ENCODE data around the gene ROBO2. TPM values are rescaled to one million over a fixed set of nuclear protein-coding genes. Genes with fewer than 3 reads are reported as not detected.

ROBO2 gene
- total and polyA plus RNA-seq, 7 donors: 0.23 to 2.9 (median 0.38) TPM; not detected in 1

DNA sequence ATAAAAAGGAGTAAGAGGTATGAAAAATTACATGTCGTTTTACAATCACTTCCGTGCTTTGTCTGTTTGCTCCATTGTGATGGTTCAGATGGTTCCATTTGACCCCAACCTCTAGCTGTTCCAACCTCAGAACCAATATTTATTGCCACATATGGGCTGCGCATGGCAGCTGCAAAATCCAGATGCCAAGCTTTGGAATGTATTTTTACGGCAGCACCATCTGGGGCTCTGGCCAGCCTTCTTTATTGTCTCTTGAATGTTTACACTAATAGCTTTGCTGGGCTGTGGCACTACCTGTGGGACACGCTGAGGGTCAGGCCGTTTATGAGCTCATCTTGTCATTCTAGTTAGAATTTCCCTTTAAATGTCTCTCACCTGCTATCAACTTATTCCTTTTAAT, 219.8 kb downstream of the ROBO2 start:
- TF ChIP-seq POLR2AphosphoS5 (IDR thresholded peaks at IDR 0.05) (no peak), POLR2A (IDR thresholded peaks at IDR 0.05) (no peak), EP300 (IDR thresholded peaks at IDR 0.05) (no peak)
- TF ChIP-seq, protein P1, sequence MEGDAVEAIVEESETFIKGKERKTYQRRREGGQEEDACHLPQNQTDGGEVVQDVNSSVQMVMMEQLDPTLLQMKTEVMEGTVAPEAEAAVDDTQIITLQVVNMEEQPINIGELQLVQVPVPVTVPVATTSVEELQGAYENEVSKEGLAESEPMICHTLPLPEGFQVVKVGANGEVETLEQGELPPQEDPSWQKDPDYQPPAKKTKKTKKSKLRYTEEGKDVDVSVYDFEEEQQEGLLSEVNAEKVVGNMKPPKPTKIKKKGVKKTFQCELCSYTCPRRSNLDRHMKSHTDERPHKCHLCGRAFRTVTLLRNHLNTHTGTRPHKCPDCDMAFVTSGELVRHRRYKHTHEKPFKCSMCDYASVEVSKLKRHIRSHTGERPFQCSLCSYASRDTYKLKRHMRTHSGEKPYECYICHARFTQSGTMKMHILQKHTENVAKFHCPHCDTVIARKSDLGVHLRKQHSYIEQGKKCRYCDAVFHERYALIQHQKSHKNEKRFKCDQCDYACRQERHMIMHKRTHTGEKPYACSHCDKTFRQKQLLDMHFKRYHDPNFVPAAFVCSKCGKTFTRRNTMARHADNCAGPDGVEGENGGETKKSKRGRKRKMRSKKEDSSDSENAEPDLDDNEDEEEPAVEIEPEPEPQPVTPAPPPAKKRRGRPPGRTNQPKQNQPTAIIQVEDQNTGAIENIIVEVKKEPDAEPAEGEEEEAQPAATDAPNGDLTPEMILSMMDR (IDR thresholded peaks at IDR 0.05): no peak

DNA sequence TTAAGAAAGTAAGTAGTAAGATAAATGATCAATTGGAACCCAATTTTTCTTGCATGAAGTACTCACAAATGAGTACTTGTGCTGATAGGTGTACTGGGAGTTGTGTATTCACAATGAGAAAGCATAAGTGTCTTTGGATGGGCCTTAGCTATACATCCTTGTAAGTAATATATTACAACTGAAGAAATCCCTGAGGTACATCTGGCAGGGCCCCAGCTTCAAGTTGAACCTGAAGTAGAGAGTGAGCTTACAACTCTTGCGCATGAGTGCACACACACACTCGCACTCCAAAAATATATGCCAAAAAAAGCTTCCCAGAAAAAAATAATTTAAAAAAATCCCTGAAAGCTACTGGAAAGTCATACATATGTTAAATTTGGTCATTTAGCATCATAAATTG, 222.5 kb downstream of the ROBO2 start:
- intact Hi-C loops (cut with DNase I): no loop called here
- Histone ChIP-seq H3K27me3 (no peaks in the 10 kb centered on the region), H3K27ac (no peak overlapping the region)

More for the DNA sequence above, 219.8 kb downstream of the ROBO2 start:
- WGBS, 2 donors: 17 to 63% methylated on average over 6 of the region's 6 CpGs
- DNase-seq: no peak
- intact Hi-C loops (cut with DNase I): no loop called here
- Histone ChIP-seq H3K27ac (no peak overlapping the region), H3K4me3 (no peak overlapping the region), H3K27me3 (no peaks in the 10 kb centered on the region), H3K9me3 (no peaks in the 10 kb centered on the region), H3K36me3 (no peaks in the 10 kb centered on the region), H3K4me1 (no peaks in the 10 kb centered on the region)

GRCh38 chr3:77267589-77267988, 227.7 kb downstream of the ROBO2 start:
- intact Hi-C loops (cut with DNase I): no loop called here
- Histone ChIP-seq H3K4me3 (no peak overlapping the region), H3K27ac (no peak overlapping the region), H3K27me3 (no peaks in the 10 kb centered on the region), H3K36me3 (no peaks in the 10 kb centered on the region), H3K4me1 (no peaks in the 10 kb centered on the region), H3K9me3 (no peaks in the 10 kb centered on the region)
- DNase-seq: no peak
- WGBS, 2 donors: 91 to 94% methylated on average over 3 of the region's 3 CpGs
- no peak for TF ChIP-seq POLR2AphosphoS5 (IDR thresholded peaks at IDR 0.05)
- no peak for TF ChIP-seq POLR2A (IDR thresholded peaks at IDR 0.05)
- TF ChIP-seq, protein P1 (IDR thresholded peaks at IDR 0.05): no peak
- TF ChIP-seq EP300 (IDR thresholded peaks at IDR 0.05): no peak

More for the DNA sequence above, 222.5 kb downstream of the ROBO2 start:
- DNase-seq: no peak
- H3K36me3 ChIP-seq: no peaks in the 10 kb centered on the region
- WGBS, 2 donors: 91 to 94% methylated on average over 2 of the region's 2 CpGs
- H3K4me3 ChIP-seq: no peak overlapping the region
- no peaks in the 10 kb centered on the region for H3K9me3 ChIP-seq
- TF ChIP-seq EP300 (IDR thresholded peaks at IDR 0.05) (no peak), POLR2A (IDR thresholded peaks at IDR 0.05) (no peak), POLR2AphosphoS5 (IDR thresholded peaks at IDR 0.05) (no peak)
- TF ChIP-seq, protein P1 (IDR thresholded peaks at IDR 0.05): no peak
- no peaks in the 10 kb centered on the region for H3K4me1 ChIP-seq

DNA sequence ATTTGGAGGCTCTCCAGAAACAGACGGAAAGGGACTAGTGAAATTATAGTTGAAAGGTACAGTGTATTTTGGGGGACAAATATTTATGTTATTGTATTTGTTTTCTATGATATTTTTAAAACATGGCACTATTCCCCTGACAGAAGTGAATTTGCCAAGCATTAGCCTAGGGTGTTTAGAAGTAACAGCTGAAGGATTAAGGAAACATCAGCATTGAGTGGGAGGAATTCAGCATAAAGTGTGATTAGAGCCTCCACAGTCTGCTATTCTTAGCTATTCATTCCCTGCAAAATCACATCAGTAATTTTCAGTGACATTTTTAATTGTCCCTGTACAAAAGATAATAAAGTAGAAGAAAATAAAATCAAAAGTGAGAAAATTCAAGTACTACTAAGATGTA, 231.4 kb downstream of the ROBO2 start:
- TF ChIP-seq, protein P1 (IDR thresholded peaks at IDR 0.05): no peak
- TF ChIP-seq POLR2AphosphoS5 (IDR thresholded peaks at IDR 0.05) (no peak), EP300 (IDR thresholded peaks at IDR 0.05) (no peak), POLR2A (IDR thresholded peaks at IDR 0.05) (no peak)
- Histone ChIP-seq H3K27ac (no peak overlapping the region), H3K9me3 (no peaks in the 10 kb centered on the region), H3K4me3 (no peak overlapping the region), H3K4me1 (no peaks in the 10 kb centered on the region), H3K27me3 (no peaks in the 10 kb centered on the region), H3K36me3 (no peaks in the 10 kb centered on the region)
- DNase-seq: no peak
- 46 to 85% methylated on average over 1 of the region's 1 CpG for whole genome bisulfite sequencing, 2 donors
- intact Hi-C loops (cut with DNase I): no loop called here

DNA sequence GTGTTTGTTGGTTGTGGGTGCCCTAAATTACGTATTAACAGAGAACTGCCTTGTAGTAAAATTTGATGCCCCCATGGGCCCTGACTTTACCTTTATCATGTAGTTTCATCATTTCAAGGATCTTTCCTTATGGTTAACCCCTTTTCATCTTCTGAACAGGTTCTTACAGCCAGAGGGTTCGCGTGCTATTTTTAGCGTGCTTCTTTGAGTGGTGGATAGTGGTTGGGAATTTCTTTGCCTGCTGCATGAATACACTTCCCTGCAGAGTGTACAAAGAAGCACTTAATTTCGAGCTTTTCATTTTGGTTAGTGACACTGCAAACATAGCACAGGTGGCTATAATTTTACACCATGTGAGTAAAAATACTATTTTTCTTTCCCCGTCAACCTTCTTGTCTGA, 231.8 kb downstream of the ROBO2 start:
- H3K27ac ChIP-seq: no peak overlapping the region
- no peaks in the 10 kb centered on the region for H3K36me3 ChIP-seq
- DNase-seq: no peak
- intact Hi-C loops (cut with DNase I): no loop called here
- H3K27me3 ChIP-seq: no peaks in the 10 kb centered on the region
- no peaks in the 10 kb centered on the region for H3K4me1 ChIP-seq
- WGBS, 2 donors: 88 to 90% methylated on average over 6 of the region's 6 CpGs
- no peak overlapping the region for H3K4me3 ChIP-seq
- no peaks in the 10 kb centered on the region for H3K9me3 ChIP-seq
- TF ChIP-seq POLR2A (IDR thresholded peaks at IDR 0.05): no peak
